Measurements from ENCODE around the gene RNF217.

DNA sequence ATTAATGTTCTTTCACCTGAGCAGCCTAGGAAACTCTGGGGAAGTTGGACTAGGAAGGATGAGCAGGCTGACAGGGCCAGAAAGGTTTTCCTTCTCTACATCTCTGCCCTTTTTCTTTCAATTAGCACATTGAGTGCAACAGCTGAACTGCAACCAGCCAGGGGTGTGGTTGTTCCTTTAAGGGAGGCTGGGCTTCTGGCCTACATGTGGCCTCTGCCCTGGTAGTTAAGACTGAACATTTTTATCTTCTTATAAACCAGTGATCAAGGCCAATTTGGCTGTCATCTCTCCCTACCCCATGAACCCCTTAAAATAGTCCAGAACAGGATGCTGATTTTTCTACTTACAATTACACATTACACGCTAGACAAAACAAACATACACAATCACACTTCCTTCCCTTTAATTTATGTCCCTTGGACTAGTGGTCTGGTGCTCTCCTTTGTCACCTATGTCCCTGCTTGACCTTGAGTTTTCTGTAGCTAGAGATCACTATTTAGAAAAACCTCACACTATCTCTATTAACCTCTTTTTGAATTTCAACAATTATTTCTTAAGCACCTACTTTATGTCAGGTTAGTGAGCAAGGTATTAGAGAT lies 60.3 kb downstream of the RNF217 start:
- TF ChIP-seq, protein P1, sequence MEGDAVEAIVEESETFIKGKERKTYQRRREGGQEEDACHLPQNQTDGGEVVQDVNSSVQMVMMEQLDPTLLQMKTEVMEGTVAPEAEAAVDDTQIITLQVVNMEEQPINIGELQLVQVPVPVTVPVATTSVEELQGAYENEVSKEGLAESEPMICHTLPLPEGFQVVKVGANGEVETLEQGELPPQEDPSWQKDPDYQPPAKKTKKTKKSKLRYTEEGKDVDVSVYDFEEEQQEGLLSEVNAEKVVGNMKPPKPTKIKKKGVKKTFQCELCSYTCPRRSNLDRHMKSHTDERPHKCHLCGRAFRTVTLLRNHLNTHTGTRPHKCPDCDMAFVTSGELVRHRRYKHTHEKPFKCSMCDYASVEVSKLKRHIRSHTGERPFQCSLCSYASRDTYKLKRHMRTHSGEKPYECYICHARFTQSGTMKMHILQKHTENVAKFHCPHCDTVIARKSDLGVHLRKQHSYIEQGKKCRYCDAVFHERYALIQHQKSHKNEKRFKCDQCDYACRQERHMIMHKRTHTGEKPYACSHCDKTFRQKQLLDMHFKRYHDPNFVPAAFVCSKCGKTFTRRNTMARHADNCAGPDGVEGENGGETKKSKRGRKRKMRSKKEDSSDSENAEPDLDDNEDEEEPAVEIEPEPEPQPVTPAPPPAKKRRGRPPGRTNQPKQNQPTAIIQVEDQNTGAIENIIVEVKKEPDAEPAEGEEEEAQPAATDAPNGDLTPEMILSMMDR (IDR thresholded peaks at IDR 0.05) = no peak
- TF ChIP-seq, protein P2, sequence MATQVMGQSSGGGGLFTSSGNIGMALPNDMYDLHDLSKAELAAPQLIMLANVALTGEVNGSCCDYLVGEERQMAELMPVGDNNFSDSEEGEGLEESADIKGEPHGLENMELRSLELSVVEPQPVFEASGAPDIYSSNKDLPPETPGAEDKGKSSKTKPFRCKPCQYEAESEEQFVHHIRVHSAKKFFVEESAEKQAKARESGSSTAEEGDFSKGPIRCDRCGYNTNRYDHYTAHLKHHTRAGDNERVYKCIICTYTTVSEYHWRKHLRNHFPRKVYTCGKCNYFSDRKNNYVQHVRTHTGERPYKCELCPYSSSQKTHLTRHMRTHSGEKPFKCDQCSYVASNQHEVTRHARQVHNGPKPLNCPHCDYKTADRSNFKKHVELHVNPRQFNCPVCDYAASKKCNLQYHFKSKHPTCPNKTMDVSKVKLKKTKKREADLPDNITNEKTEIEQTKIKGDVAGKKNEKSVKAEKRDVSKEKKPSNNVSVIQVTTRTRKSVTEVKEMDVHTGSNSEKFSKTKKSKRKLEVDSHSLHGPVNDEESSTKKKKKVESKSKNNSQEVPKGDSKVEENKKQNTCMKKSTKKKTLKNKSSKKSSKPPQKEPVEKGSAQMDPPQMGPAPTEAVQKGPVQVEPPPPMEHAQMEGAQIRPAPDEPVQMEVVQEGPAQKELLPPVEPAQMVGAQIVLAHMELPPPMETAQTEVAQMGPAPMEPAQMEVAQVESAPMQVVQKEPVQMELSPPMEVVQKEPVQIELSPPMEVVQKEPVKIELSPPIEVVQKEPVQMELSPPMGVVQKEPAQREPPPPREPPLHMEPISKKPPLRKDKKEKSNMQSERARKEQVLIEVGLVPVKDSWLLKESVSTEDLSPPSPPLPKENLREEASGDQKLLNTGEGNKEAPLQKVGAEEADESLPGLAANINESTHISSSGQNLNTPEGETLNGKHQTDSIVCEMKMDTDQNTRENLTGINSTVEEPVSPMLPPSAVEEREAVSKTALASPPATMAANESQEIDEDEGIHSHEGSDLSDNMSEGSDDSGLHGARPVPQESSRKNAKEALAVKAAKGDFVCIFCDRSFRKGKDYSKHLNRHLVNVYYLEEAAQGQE (IDR thresholded peaks at IDR 0.05; ENCODE audit: insufficient read depth in 1 of 2, low read depth in 2 of 2, low read length in 1 of 2) = no peak
- no peak for TF ChIP-seq POLR2AphosphoS5 (IDR thresholded peaks at IDR 0.05; ENCODE audit: low read depth, low read length)
